ACHN (cell line): Measurements from ENCODE around the gene RCE1.
A peak's percentile ranks its signal among the peaks of the same experiment; 100 is the strongest.

Source experiments
- DNase-seq: peaks from one replicate; pipeline ENCODE4 v3.0.0-alpha.2; 2015
- in situ Hi-C: cut with HindIII; loops from 2 replicates; pipeline ENCODE4 v1.10.0; 2017; ENCODE audit warnings: low sequenced_read_pairs, low pct_ligation_motif_present, low pct_unique_long_range_greater_than_20kb

Gene RCE1

GRCh38 chr11:66880496-66881450 is 37.5 kb downstream of the RCE1 start:
- DNase-seq = no peak
- in situ Hi-C loops = no loop called here

DNA sequence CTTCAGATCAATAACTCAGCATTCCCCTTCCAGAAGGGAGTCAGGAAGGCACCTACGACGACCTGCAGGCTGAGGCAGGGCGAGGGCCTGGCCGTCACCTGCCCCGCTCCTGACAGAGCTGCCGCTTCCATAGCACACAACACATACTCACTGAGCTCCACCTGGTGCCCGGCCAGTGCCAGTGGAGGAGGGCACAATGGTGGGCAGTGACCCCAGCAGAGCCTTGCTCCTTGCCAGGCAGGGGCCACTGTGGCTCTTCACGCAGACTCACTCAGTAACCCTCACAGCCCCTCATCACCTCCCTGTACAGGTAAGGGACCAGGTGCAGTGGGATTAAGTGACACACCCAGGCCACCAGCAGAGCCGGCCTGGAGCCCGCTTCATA is 38.2 kb downstream of the RCE1 start:
- DNase-seq = no peak
- in situ Hi-C loops = no loop called here

GRCh38 chr11:66881927-66882452 is 38.7 kb downstream of the RCE1 start:
- DNase-seq = no peak
- in situ Hi-C loops = no loop called here

DNA sequence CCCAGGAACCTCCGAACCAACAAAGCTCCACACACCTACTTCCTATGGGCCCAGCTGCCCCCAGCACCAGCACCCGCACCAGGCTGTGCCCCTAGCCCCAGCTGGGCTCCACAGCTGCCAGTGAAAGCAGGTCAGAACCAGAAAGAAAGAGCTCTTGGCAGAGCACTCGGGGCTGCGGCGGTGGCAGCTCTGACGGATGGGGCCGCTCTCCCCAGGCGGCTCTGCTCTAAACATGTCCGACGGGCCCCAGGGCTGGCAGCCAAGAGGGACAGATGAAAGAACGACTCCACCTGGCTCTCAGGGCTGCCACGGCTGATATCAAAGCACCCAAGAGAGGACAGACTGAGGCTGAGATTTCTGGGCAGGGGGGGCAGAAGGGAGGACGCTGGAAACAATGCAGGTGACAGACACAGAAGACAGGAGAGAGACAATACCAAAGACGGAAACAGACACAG is 39.3 kb downstream of the RCE1 start:
- no peak for DNase-seq
- in situ Hi-C loops = no loop called here

DNA sequence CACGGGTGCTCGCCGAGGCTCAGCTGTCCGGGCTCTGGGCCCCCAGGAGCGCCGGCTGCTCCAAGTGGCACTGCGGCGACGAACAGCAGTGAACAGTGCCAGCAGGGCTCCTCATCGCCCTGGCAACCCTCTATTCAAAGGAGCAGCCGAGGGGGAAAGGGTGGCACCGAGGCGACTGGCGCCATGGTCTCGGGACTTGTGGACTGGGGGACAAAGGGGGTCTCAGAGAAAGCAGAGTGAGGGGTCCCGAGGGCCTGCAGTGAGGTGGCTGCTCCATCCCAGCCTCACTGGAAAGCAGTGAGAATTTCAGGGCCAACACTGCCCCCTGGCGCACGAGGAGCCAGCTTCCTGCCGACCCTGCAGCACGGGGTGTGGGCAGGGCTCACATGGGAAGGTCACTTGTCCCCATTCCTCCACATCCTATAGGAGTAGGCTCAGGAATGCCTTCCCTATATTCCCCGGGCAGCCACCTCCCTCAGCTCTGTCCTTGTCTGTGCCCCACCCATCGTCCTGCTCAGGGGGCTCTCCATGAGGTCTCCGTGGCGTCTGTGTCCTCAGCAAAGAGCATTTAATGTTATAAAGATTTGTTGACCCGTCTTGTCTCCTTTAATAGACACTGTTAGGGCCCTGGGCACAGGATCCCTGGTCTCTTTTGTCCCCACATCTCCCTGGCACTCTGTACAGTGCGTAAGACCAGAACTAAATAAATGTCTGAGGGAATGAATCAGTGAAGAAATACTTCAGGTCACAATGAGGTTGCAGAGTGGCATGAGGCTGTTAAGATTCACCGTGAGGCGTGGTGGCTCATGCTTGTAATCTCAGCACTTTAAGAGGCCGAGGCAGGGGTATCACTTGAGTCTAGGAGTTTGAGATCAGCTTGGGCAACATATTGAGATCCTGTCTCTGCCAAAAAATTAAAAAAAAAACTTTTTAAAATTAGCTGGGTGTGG is 40.0 kb downstream of the RCE1 start:
- in situ Hi-C loops = no loop called here
- peak; percentile 62 for DNase-seq

GRCh38 chr11:66884443-66884842 is 41.2 kb downstream of the RCE1 start:
- in situ Hi-C loops = no loop called here
- DNase-seq = no peak

DNA sequence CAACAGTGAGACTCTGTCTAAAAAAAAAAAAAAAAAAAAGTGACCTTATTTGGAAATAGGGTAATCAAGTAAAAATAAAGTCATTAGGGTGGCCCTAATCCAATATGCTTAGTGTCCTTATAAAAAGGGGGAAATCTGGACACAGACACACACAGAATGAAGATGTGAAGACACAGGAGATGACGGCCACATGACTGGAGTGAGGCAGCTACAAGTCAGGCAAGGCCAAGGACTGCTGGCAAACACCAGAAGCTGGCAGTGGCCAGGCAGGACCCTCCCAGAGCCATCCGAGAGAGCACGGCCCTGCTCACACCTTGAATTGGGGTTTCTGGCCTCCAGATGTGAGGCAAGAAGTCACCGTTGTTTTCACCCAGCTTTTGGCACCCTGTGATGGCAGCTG is 42.2 kb downstream of the RCE1 start:
- DNase-seq = no peak
- in situ Hi-C loops = no loop called here

DNA sequence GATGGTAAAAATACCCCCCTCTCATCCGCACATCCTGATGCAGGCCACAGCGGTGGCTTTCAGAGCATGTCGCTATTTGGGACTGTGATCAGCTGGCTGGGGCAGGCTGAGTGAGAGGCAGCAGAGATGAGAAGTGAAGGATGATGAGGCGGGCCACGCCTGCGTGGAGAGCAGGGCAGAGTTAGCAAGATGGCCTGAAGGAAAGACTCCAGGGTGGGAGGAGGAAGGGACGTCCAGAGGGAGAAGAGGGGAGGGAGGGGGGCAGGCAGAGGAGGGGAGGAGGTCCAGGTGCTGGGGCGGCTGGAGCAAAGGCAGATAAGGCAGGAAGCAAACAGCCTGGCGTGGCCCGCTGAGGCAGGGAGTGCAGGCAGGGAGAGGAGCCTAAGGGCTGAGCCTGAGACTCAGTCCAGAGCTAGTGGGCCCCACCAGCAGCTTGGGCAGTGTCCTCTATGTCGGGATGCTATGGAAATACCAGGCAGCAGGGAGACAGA is 42.8 kb downstream of the RCE1 start:
- in situ Hi-C loops = no loop called here
- DNase-seq = no peak

GRCh38 chr11:66886671-66887221 is 43.5 kb downstream of the RCE1 start:
- no peak for DNase-seq
- in situ Hi-C loops = no loop called here

DNA sequence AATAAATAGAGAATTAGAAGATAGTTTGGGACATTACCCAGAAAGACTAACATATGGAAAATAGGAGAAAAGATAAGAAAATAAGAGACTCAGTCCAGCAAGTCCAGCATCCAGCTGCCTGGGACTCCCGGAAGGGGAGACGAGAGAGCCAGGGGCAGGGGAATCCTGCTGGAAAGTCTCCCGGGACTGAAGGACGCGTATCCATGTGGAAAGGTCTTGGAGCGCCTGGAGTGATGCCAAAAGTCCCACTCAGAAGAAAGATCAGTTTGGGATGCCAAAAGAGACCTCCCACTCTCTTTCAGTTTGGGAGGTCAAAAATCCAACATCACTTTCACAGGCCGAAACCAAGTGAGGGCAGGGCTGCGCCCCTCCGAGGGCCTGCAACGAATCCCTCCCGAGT is 44.3 kb downstream of the RCE1 start:
- DNase-seq = no peak
- in situ Hi-C loops = no loop called here

DNA sequence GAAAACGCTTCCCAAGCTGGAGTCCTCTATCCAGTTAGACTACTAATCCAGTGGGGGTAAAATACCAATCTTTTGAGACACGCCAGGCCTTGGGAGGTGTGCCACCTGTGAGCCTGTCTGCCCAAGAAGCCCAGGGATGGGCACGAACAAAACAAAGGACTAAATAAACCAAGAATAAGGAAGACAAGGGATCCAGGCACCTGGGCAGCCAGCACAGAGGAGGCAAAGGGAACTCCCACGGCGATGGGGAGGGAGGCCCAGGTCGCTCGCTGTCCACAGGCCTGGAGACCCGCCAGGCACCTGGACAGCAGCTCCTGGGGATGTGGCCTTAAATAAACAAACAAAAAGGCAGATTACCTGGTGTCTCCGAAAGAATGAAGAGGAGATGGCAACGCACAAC is 45.0 kb downstream of the RCE1 start:
- in situ Hi-C loops = no loop called here
- DNase-seq = no peak

DNA sequence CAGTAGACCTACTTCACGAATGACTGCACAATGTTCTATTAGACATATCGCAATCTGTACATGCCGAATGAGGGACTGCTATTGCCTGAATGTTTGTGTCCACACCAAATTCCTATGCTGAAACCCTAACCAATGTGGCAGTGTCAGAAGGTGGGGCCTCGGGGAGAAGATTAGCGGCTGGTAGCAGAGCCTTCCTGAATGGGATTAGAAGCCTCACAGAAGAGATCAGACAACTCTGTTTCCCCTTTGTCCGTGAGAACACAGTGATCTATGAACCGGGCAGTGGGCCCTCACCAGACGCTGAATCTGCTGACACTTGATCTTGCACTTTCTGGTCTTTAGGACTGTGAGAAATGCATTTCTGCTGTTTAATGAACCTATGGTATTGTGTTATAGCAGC is 46.7 kb downstream of the RCE1 start:
- no peak for DNase-seq
- in situ Hi-C loops = no loop called here

DNA sequence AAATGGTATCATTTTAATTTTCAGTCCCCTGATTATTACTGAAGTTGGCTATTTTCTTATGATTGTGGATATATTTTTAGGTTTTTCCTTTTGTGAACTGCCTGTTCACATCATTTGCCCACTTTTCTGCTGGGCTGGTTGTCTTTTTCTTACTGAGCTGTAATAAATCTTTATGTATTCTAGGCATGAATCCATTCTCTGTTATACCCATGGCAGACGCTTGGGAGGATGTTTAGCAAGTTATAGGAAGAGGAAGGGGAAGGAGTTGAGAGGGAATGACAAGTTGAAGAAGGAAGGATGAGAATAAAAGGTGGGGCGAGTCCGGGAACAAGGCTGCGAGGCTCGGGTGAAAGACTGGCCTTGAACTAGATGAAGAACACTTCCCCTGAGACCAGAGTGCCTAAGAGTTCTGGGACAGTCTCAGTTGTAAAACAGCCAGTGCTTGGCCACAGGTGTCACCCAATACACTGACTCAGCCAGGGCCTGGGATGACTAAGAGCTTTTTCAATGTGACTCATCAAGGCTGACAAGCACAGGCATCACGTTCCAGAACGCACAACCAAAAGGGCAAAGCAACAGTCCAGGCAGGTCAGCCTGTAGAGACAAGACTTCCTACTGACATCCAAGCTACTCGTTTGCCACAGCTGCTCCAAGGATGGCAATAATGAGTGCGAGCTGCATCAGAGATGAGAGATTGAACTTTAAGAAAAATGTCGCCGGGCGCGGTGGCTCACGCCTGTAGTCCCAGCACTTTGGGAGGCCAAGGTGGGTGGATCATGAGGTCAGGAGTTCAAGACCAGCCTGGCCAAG is 48.8 kb downstream of the RCE1 start:
- in situ Hi-C loops = no loop called here
- peak; percentile 82 for DNase-seq

- in situ Hi-C loops = no loop called here
- no peak for DNase-seq
Measured at GRCh38 chr11:66892911-66893310, 49.7 kb downstream of the RCE1 start.

DNA sequence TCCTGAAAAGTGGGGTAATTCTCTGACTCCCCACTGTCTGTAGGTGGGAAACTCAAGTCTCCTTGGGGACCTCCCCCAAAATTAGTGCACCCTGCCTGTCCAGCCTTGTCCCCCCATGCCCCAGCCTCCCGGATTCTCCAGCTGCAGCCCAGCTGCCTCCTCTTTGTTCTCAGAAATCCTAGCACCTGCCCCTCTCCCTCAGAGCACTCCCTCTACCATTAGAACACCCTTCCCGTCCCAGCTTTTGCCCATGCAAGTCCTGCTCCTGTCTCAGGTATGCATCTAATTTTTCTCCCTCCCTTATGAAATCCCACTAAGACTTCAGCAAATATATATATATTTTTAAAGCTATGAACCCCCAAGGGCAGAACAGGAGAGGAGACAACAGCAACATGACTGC is 50.9 kb downstream of the RCE1 start:
- no peak for DNase-seq
- in situ Hi-C loops = no loop called here
